CD14-positive monocyte (primary cell): ENCODE data around the gene ROCK1. TPM values are rescaled to one million over a fixed set of nuclear protein-coding genes. Genes with fewer than 3 reads are reported as not detected.
A peak's percentile ranks its signal among the peaks of the same experiment; 100 is the strongest.

Experiments
- DNase-seq, 3 donors: peaks; one replicate each; pipeline ENCODE4 v3.0.0-alpha.2; 2011 to 2022
- H2AFZ ChIP-seq: 2 replicates; pipeline ENCODE4 v1.6.0; 2012; ENCODE audit warnings: mild to moderate bottlenecking, low read depth, low read length, inconsistent platforms; ENCODE audit not compliant: insufficient read depth, poor library complexity, severe bottlenecking
- H3K27ac ChIP-seq, 2 donors: 1 replicate in 1 of 2; 2 replicates in 1 of 2; pipeline ENCODE4 v1.5.1; 2012 to 2013; ENCODE audit warnings: low read length in 2 of 2, control low read depth in 1 of 2, inconsistent platforms in 1 of 2, low read depth in 1 of 2, mild to moderate bottlenecking in 1 of 2
- H3K27me3 ChIP-seq, 2 donors: one replicate each; pipeline versions ENCODE4 v1.6.0 to v1.6.1; 2011 to 2013; ENCODE audit warnings: low read length in 2 of 2; ENCODE audit not compliant: control insufficient read depth in 2 of 2, insufficient read depth in 2 of 2
- H3K36me3 ChIP-seq, 2 donors: replicated peaks in 1 of 2; 1 replicate in 1 of 2; 2 replicates in 1 of 2; pipeline versions ENCODE4 v1.5.1 to v1.6.1; 2012 to 2013; ENCODE audit warnings: low read length in 2 of 2, control low read depth in 1 of 2, inconsistent platforms in 1 of 2, mild to moderate bottlenecking in 1 of 2; ENCODE audit not compliant: insufficient read depth in 2 of 2, control insufficient read depth in 1 of 2
- H3K4me1 ChIP-seq, 2 donors: 1 replicate in 1 of 2; 2 replicates in 1 of 2; pipeline versions ENCODE4 v1.5.1 to v1.6.1; 2012 to 2013; ENCODE audit warnings: low read length in 2 of 2, control low read depth in 1 of 2, inconsistent platforms in 1 of 2, mild to moderate bottlenecking in 1 of 2, moderate library complexity in 1 of 2; ENCODE audit not compliant: insufficient read depth in 2 of 2, control insufficient read depth in 1 of 2
- H3K4me2 ChIP-seq: replicated peaks from 2 replicates; pipeline ENCODE3; 2012; ENCODE audit warnings: low read length, moderate library complexity, mild to moderate bottlenecking; ENCODE audit not compliant: poor library complexity, severe bottlenecking; ENCODE audit errors: extremely low read depth
- H3K4me3 ChIP-seq, 3 experiments: fragments of 200-600 bp in 1 of 3; sonication (generic) in 1 of 3; replicated peaks in 1 of 3; 1 replicate in 2 of 3; 2 replicates in 1 of 3; pipeline ENCODE4 v1.5.1; 2011 to 2013; ENCODE audit warnings: low read length in 3 of 3, mild to moderate bottlenecking in 3 of 3, control low read depth in 2 of 3, low read depth in 2 of 3, inconsistent platforms in 1 of 3, moderate library complexity in 1 of 3
- H3K79me2 ChIP-seq: 2 replicates; pipeline ENCODE4 v1.6.0; 2012; ENCODE audit warnings: mild to moderate bottlenecking, control low read depth, inconsistent platforms, low read length, moderate library complexity; ENCODE audit not compliant: insufficient read depth
- H3K9ac ChIP-seq: 2 replicates; pipeline ENCODE4 v1.6.0; 2017; ENCODE audit warnings: low read length, mild to moderate bottlenecking; ENCODE audit not compliant: insufficient read depth, poor library complexity, severe bottlenecking
- H3K9me3 ChIP-seq, 2 donors: replicated peaks in 1 of 2; 1 replicate in 1 of 2; 2 replicates in 1 of 2; pipeline versions ENCODE4 v1.5.1 to v1.6.1; 2012 to 2013; ENCODE audit warnings: low read length in 2 of 2, control low read depth in 1 of 2; ENCODE audit not compliant: control insufficient read depth in 1 of 2, insufficient read depth in 1 of 2
- H4K20me1 ChIP-seq: 2 replicates; pipeline ENCODE4 v1.6.0; 2012; ENCODE audit warnings: mild to moderate bottlenecking, low read length, control low read depth, moderate library complexity; ENCODE audit not compliant: insufficient read depth
- H3K27ac Mint-ChIP-seq, 7 donors: one replicate each; pipeline ENCODE4 v1.8.0; 2020; ENCODE audit warnings: mild to moderate bottlenecking in 7 of 7, mixed read lengths in 7 of 7, moderate library complexity in 6 of 7, inconsistent platforms in 2 of 7
- H3K27me3 Mint-ChIP-seq, 3 donors: one replicate each; pipeline ENCODE4 v1.8.0; 2021 to 2022; ENCODE audit warnings: low read depth in 3 of 3, mild to moderate bottlenecking in 3 of 3, mixed read lengths in 3 of 3, moderate library complexity in 3 of 3, inconsistent platforms in 1 of 3
- H3K36me3 Mint-ChIP-seq, 2 donors: one replicate each; pipeline ENCODE4 v1.8.0; 2020; ENCODE audit warnings: mixed read lengths in 2 of 2, inconsistent platforms in 1 of 2, mild to moderate bottlenecking in 1 of 2
- H3K4me1 Mint-ChIP-seq: one replicate; pipeline ENCODE4 v1.8.0; 2020; ENCODE audit warnings: mild to moderate bottlenecking, mixed read lengths
- H3K4me3 Mint-ChIP-seq, 2 donors: one replicate each; pipeline ENCODE4 v1.8.0; 2020; ENCODE audit warnings: mild to moderate bottlenecking in 2 of 2, mixed read lengths in 2 of 2, moderate library complexity in 1 of 2
- H3K9me3 Mint-ChIP-seq, 7 donors: one replicate each; pipeline ENCODE4 v1.8.0; 2020 to 2022; ENCODE audit warnings: mixed read lengths in 7 of 7, mild to moderate bottlenecking in 6 of 7, moderate library complexity in 6 of 7, inconsistent platforms in 2 of 7
- CTCF ChIP-seq: fragments of 200-600 bp; IDR thresholded peaks from one replicate; pipeline ENCODE4 v1.8.0; 2022; ENCODE audit warnings: antibody characterized with exemption, mild to moderate bottlenecking
- WGBS: methylation state at CpG from one replicate; pipeline ENCODE4 v1.1.5; 2013; ENCODE audit warnings: missing lambda C conversion rate; ENCODE audit not compliant: insufficient coverage; 5-methylcytosine and 5-hydroxymethylcytosine counted together
- intact Hi-C, 2 donors: fragments of 100-400 bp; cut with micrococcal nuclease; formaldehyde crosslinking; loops; one replicate each; pipeline versions ENCODE4 v1.15.0 to v1.15.1; 2023
- polyA plus RNA-seq, 3 donors: library from polyadenylated mRNA; depleted of rRNA in 1 of 3; unstranded in 2 of 3; stranded (reverse) in 1 of 3; fragments of 300-500 nt in 2 of 3; fragments of >200 nt in 1 of 3; fragmentation: Illumina TruSeq in 2 of 3; gene quantifications; 1 replicate in 2 of 3; 2 replicates in 1 of 3; pipeline ENCODE4 v1.2.3, GENCODE V29; 2012 to 2021

ROCK1 gene
- polyA plus RNA-seq, 3 donors: 10.2 to 35.3 (median 20.3) TPM

- H3K27ac ChIP-seq: no peak overlapping the region
- peaks cover under 1 to 3% of the 10 kb centered on the region in 2 donors for H3K4me1 ChIP-seq
- no peak overlapping the region for H3K9ac ChIP-seq
- 37% methylated on average over 3 of the region's 5 CpGs for WGBS
- H4K20me1 ChIP-seq: no peaks in the 10 kb centered on the region
- Mint-ChIP-seq H3K4me3 (no peak overlapping the region), H3K27me3 (peaks cover 2 to 5% (median 3%) of the 10 kb centered on the region in 3 donors), H3K36me3 (no peaks in the 10 kb centered on the region), H3K9me3 (no peaks in the 10 kb centered on the region), H3K27ac (no peak overlapping the region), H3K4me1 (peaks cover 7% of the 10 kb centered on the region)
- H2AFZ ChIP-seq: peak overlapping the region; percentile 51
- DNase-seq: no peak
- H3K9me3 ChIP-seq: no peaks in the 10 kb centered on the region
- H3K36me3 ChIP-seq: no peaks in the 10 kb centered on the region
- intact Hi-C loops: no loop called here
- no peaks in the 10 kb centered on the region for H3K79me2 ChIP-seq
- no peaks in the 10 kb centered on the region for H3K27me3 ChIP-seq
- TF ChIP-seq CTCF: no peak
- no peak overlapping the region for H3K4me2 ChIP-seq
- H3K4me3 ChIP-seq: no peak overlapping the region
Measured at GRCh38 chr18:21123290-21123926, 11.8 kb upstream of the ROCK1 start.

GRCh38 chr18:21118806-21119205, 7.2 kb upstream of the ROCK1 start:
- Histone ChIP-seq H3K9me3 (no peaks in the 10 kb centered on the region), H2AFZ (no peak overlapping the region), H3K4me1 (peaks cover 22 to 28% of the 10 kb centered on the region in 2 donors), H3K4me3 (no peak overlapping the region), H3K27ac (no peak overlapping the region), H4K20me1 (no peaks in the 10 kb centered on the region), H3K9ac (no peak overlapping the region), H3K79me2 (no peaks in the 10 kb centered on the region), H3K4me2 (no peak overlapping the region), H3K27me3 (no peaks in the 10 kb centered on the region), H3K36me3 (no peaks in the 10 kb centered on the region)
- H3K4me3 Mint-ChIP-seq: no peak overlapping the region
- peaks cover 0 to 2% (median 0%) of the 10 kb centered on the region in 3 donors for H3K27me3 Mint-ChIP-seq
- intact Hi-C loops: loop anchor here in 1 of 2 donors (10.0 kb wide), 1 partner anchor 46 kb away; no protein-coding TSS in a partner anchor
- no peaks in the 10 kb centered on the region for H3K9me3 Mint-ChIP-seq
- peak overlapping the region in 5 of 7 donors; percentile 32 to 94 (median 81) for H3K27ac Mint-ChIP-seq
- H3K36me3 Mint-ChIP-seq: no peaks in the 10 kb centered on the region
- peaks cover 26% of the 10 kb centered on the region for H3K4me1 Mint-ChIP-seq
- no peak for TF ChIP-seq CTCF
- no peak for DNase-seq
